Adrenal gland (tissue), 5 donors: Measurements from ENCODE around the gene GRAMD1A.

ENCODE experiments used
- POLR2A ChIP-seq, 2 donors: fragments of 450-650 bp; IDR thresholded peaks; one replicate each; pipeline ENCODE4 v1.6.1; 2017; ENCODE audit warnings: antibody characterized with exemption in 2 of 2, mild to moderate bottlenecking in 2 of 2, moderate library complexity in 1 of 2
- TF ChIP-seq, protein P1 (sequence below), 6 experiments: fragments of 450-650 bp in 4 of 6; fragments of 200-600 bp in 2 of 6; sonication (generic) in 1 of 6; IDR thresholded peaks; 1 replicate in 5 of 6; 2 replicates in 1 of 6; pipeline versions ENCODE4 v1.5.1 to v1.8.0; 2016 to 2021; ENCODE audit warnings: antibody characterized with exemption in 6 of 6, mild to moderate bottlenecking in 2 of 6, moderate library complexity in 1 of 6
- donor health status: DM: no; HTN: no; CAD: no.

DNA sequence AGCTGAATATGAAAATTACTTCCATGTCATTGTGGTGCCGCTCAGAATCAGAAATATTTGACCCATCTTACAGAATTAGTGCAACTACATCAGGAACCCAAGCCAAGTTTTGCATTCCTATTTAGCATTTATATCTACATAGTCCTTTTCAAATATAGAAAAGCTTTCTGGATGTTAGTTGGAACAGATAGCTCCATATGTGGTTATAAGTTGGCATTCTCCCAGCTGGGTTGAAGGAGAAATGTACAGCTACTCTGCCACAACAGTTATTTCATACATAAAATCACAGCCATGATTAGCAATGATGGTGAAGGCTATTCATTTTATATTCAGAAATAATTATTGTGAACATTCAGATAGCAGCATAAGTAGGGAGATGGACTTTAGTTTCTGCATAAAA, 69.6 kb downstream of the GRAMD1A start:
- TF ChIP-seq, protein P1, sequence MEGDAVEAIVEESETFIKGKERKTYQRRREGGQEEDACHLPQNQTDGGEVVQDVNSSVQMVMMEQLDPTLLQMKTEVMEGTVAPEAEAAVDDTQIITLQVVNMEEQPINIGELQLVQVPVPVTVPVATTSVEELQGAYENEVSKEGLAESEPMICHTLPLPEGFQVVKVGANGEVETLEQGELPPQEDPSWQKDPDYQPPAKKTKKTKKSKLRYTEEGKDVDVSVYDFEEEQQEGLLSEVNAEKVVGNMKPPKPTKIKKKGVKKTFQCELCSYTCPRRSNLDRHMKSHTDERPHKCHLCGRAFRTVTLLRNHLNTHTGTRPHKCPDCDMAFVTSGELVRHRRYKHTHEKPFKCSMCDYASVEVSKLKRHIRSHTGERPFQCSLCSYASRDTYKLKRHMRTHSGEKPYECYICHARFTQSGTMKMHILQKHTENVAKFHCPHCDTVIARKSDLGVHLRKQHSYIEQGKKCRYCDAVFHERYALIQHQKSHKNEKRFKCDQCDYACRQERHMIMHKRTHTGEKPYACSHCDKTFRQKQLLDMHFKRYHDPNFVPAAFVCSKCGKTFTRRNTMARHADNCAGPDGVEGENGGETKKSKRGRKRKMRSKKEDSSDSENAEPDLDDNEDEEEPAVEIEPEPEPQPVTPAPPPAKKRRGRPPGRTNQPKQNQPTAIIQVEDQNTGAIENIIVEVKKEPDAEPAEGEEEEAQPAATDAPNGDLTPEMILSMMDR (IDR thresholded peaks at IDR 0.05), result no peak
- no peak for TF ChIP-seq POLR2A (IDR thresholded peaks at IDR 0.05)
